GM23338 (cell line): ENCODE results near the gene ZDHHC4. TPM values are rescaled to one million over a fixed set of nuclear protein-coding genes. Genes with fewer than 3 reads are reported as not detected.

Experiments used
- ATAC-seq: fragments of 200-7000 bp; cut with Tn5 transposase; 3 replicates; pipeline ENCODE4 v1.9.1; 2020
- DNase-seq: peaks from one replicate; pipeline ENCODE4 v3.0.0-alpha.2; 2015; ENCODE audit warnings: low spot score
- H2AFZ ChIP-seq: fragments of 200-600 bp; sonication (generic); 2 replicates; pipeline ENCODE4 v1.8.0; 2016; ENCODE audit warnings: antibody characterized with exemption, mild to moderate bottlenecking, moderate library complexity
- H3F3A ChIP-seq: fragments of 200-600 bp; sonication (generic); replicated peaks from 2 replicates; pipeline ENCODE4 v1.8.0; 2017; ENCODE audit warnings: antibody characterized with exemption, mixed run types, low read depth
- H3K27ac ChIP-seq: fragments of 200-600 bp; sonication (generic); 2 replicates; pipeline ENCODE4 v1.6.1; 2016; ENCODE audit warnings: low read depth
- H3K27me3 ChIP-seq: fragments of 200-600 bp; sonication (generic); 2 replicates; pipeline ENCODE4 v1.8.0; 2016; ENCODE audit warnings: mild to moderate bottlenecking, mixed run types, moderate library complexity; ENCODE audit not compliant: insufficient read depth
- H3K36me3 ChIP-seq: fragments of 200-600 bp; sonication (generic); 2 replicates; pipeline ENCODE4 v1.8.0; 2016; ENCODE audit warnings: mild to moderate bottlenecking; ENCODE audit not compliant: insufficient read depth
- H3K4me1 ChIP-seq: fragments of 200-600 bp; sonication (generic); 2 replicates; pipeline ENCODE4 v1.8.0; 2016; ENCODE audit warnings: mild to moderate bottlenecking, moderate library complexity; ENCODE audit not compliant: insufficient read depth
- H3K4me2 ChIP-seq: fragments of 200-600 bp; sonication (generic); 2 replicates; pipeline ENCODE4 v1.7.1; 2017; ENCODE audit warnings: mixed run types
- H3K4me3 ChIP-seq: fragments of 200-600 bp; sonication (generic); 2 replicates; pipeline ENCODE4 v1.6.1; 2016; ENCODE audit warnings: mixed run types
- H3K79me2 ChIP-seq: fragments of 200-600 bp; sonication (generic); replicated peaks from 2 replicates; pipeline ENCODE4 v1.8.0; 2017; ENCODE audit warnings: mild to moderate bottlenecking; ENCODE audit not compliant: insufficient read depth
- H3K9me2 ChIP-seq: fragments of 200-600 bp; sonication (generic); 2 replicates; pipeline ENCODE4 v1.8.0; 2017; ENCODE audit not compliant: insufficient read depth
- H4K20me1 ChIP-seq: fragments of 200-600 bp; sonication (generic); replicated peaks from 2 replicates; pipeline ENCODE4 v1.8.0; 2017; ENCODE audit warnings: mild to moderate bottlenecking; ENCODE audit not compliant: insufficient read depth
- H3K27ac Mint-ChIP-seq: 2 replicates; pipeline ENCODE4 v1.8.0; 2020; ENCODE audit warnings: inconsistent platforms, mild to moderate bottlenecking, moderate library complexity, mixed read lengths
- H3K27me3 Mint-ChIP-seq: 3 replicates; pipeline ENCODE4 v1.8.0; 2022; ENCODE audit warnings: low read depth, mild to moderate bottlenecking, moderate library complexity, mixed read lengths, inconsistent platforms; ENCODE audit not compliant: insufficient read depth, poor library complexity
- H3K36me3 Mint-ChIP-seq: 3 replicates; pipeline ENCODE4 v1.8.0; 2021; ENCODE audit warnings: low read depth, mild to moderate bottlenecking, inconsistent platforms, moderate library complexity, mixed read lengths
- H3K4me1 Mint-ChIP-seq: 3 replicates; pipeline ENCODE4 v1.8.0; 2020; ENCODE audit warnings: mild to moderate bottlenecking, inconsistent platforms, mixed read lengths
- H3K4me3 Mint-ChIP-seq: 3 replicates; pipeline ENCODE4 v1.8.0; 2021; ENCODE audit warnings: moderate library complexity, mild to moderate bottlenecking, inconsistent platforms, mixed read lengths
- H3K9me3 Mint-ChIP-seq: 3 replicates; pipeline ENCODE4 v1.8.0; 2020; ENCODE audit warnings: moderate library complexity, mild to moderate bottlenecking, inconsistent platforms, mixed read lengths
- CREB1 ChIP-seq: fragments of 250-450 bp; sonication (Bioruptor Pico); IDR thresholded peaks from 2 replicates; pipeline ENCODE4 v1.5.0; 2020; ENCODE audit warnings: low read depth, mild to moderate bottlenecking, moderate library complexity
- EZH2 ChIP-seq: fragments of 200-600 bp; sonication (generic); IDR thresholded peaks from one replicate; pipeline ENCODE4 v1.8.0; 2017; ENCODE audit warnings: antibody characterized with exemption, mild to moderate bottlenecking, low read depth; ENCODE audit not compliant: unreplicated experiment
- EZH2phosphoT487 ChIP-seq: fragments of 200-600 bp; sonication (generic); IDR thresholded peaks from one replicate; pipeline ENCODE4 v1.8.1; 2018; ENCODE audit warnings: antibody characterized with exemption; ENCODE audit not compliant: unreplicated experiment
- JUNB ChIP-seq: IDR thresholded peaks from one replicate; pipeline ENCODE4 v1.6.1; 2016; ENCODE audit warnings: antibody characterized with exemption; ENCODE audit not compliant: unreplicated experiment
- NANOG ChIP-seq: IDR thresholded peaks from 2 replicates; pipeline ENCODE4 v1.6.1; 2016; ENCODE audit warnings: antibody characterized with exemption, borderline replicate concordance
- POLR2AphosphoS5 ChIP-seq: IDR thresholded peaks from 2 replicates; pipeline ENCODE4 v1.6.1; 2016; ENCODE audit warnings: antibody characterized with exemption, low read depth
- STAT1 ChIP-seq: IDR thresholded peaks from one replicate; pipeline ENCODE4 v1.6.1; 2016; ENCODE audit warnings: antibody characterized with exemption; ENCODE audit not compliant: unreplicated experiment
- ZNF114 ChIP-seq: fragments of 250-450 bp; sonication (Bioruptor Pico); IDR thresholded peaks from 2 replicates; pipeline ENCODE4 v1.5.0; 2020; ENCODE audit warnings: mild to moderate bottlenecking, moderate library complexity
- ZNF331 ChIP-seq: fragments of 250-450 bp; sonication (Bioruptor Pico); IDR thresholded peaks from 2 replicates; pipeline ENCODE4 v1.5.0; 2020; ENCODE audit warnings: low read depth, mild to moderate bottlenecking, moderate library complexity
- polyA plus RNA-seq: library from polyadenylated mRNA; unstranded; fragments of >200 nt; fragmentation: Nextera tagmentation; extraction: Ambion mirVana; gene quantifications from 2 replicates; pipeline ENCODE4 v1.2.1, GENCODE V29; 2016
- total RNA-seq: library from RNA; depleted of rRNA; stranded (reverse); fragments of >200 nt; shearing (Covaris generic); gene quantifications from 2 replicates; pipeline ENCODE4 v1.2.3, GENCODE V29; 2014
- TF ChIP-seq, protein P1 (sequence below): fragments of 250-450 bp; sonication (Bioruptor Pico); IDR thresholded peaks from 2 replicates; pipeline ENCODE4 v1.5.0; 2020; ENCODE audit warnings: mild to moderate bottlenecking, moderate library complexity
- TF ChIP-seq, protein P2 (sequence below): IDR thresholded peaks from one replicate; pipeline ENCODE4 v1.6.1; 2018; ENCODE audit warnings: antibody characterized with exemption; ENCODE audit not compliant: unreplicated experiment
- TF ChIP-seq, protein P3 (sequence below), 2 experiments: fragments of 200-600 bp in 1 of 2; sonication (generic) in 1 of 2; conservative IDR thresholded peaks; 2 replicates each; pipeline versions ENCODE4 v1.5.1 to v1.6.1; 2016 to 2017; ENCODE audit warnings: antibody characterized with exemption in 2 of 2, low read depth in 2 of 2, mild to moderate bottlenecking in 2 of 2, moderate library complexity in 1 of 2
- TF ChIP-seq, protein P4 (sequence below): IDR thresholded peaks from 2 replicates; pipeline ENCODE4 v1.6.1; 2016; ENCODE audit warnings: antibody characterized with exemption

ZDHHC4 gene
- total and polyA plus RNA-seq, 2 experiments from 2014 or later: 31.2 to 58.9 TPM

DNA sequence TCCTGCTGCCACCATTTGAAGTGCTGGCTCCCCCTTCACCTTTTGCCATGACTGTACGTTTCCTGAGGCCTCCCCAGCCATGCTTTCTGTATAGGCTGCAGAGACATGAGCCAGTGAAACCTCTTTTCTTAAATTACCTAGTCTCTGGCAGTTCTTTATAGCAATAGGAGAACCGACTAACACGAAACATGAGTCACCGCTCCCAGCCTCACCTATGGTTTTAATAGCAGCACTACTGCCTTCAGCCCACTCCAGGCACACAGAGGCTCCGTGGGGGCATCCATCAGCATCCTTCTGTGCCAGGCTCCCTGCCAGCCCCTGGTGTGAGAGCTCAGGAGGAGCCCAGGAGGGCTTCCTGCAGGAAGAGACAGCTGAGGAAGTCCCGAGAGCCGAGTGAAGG, 54.4 kb downstream of the ZDHHC4 start:
- TF ChIP-seq, protein P1, sequence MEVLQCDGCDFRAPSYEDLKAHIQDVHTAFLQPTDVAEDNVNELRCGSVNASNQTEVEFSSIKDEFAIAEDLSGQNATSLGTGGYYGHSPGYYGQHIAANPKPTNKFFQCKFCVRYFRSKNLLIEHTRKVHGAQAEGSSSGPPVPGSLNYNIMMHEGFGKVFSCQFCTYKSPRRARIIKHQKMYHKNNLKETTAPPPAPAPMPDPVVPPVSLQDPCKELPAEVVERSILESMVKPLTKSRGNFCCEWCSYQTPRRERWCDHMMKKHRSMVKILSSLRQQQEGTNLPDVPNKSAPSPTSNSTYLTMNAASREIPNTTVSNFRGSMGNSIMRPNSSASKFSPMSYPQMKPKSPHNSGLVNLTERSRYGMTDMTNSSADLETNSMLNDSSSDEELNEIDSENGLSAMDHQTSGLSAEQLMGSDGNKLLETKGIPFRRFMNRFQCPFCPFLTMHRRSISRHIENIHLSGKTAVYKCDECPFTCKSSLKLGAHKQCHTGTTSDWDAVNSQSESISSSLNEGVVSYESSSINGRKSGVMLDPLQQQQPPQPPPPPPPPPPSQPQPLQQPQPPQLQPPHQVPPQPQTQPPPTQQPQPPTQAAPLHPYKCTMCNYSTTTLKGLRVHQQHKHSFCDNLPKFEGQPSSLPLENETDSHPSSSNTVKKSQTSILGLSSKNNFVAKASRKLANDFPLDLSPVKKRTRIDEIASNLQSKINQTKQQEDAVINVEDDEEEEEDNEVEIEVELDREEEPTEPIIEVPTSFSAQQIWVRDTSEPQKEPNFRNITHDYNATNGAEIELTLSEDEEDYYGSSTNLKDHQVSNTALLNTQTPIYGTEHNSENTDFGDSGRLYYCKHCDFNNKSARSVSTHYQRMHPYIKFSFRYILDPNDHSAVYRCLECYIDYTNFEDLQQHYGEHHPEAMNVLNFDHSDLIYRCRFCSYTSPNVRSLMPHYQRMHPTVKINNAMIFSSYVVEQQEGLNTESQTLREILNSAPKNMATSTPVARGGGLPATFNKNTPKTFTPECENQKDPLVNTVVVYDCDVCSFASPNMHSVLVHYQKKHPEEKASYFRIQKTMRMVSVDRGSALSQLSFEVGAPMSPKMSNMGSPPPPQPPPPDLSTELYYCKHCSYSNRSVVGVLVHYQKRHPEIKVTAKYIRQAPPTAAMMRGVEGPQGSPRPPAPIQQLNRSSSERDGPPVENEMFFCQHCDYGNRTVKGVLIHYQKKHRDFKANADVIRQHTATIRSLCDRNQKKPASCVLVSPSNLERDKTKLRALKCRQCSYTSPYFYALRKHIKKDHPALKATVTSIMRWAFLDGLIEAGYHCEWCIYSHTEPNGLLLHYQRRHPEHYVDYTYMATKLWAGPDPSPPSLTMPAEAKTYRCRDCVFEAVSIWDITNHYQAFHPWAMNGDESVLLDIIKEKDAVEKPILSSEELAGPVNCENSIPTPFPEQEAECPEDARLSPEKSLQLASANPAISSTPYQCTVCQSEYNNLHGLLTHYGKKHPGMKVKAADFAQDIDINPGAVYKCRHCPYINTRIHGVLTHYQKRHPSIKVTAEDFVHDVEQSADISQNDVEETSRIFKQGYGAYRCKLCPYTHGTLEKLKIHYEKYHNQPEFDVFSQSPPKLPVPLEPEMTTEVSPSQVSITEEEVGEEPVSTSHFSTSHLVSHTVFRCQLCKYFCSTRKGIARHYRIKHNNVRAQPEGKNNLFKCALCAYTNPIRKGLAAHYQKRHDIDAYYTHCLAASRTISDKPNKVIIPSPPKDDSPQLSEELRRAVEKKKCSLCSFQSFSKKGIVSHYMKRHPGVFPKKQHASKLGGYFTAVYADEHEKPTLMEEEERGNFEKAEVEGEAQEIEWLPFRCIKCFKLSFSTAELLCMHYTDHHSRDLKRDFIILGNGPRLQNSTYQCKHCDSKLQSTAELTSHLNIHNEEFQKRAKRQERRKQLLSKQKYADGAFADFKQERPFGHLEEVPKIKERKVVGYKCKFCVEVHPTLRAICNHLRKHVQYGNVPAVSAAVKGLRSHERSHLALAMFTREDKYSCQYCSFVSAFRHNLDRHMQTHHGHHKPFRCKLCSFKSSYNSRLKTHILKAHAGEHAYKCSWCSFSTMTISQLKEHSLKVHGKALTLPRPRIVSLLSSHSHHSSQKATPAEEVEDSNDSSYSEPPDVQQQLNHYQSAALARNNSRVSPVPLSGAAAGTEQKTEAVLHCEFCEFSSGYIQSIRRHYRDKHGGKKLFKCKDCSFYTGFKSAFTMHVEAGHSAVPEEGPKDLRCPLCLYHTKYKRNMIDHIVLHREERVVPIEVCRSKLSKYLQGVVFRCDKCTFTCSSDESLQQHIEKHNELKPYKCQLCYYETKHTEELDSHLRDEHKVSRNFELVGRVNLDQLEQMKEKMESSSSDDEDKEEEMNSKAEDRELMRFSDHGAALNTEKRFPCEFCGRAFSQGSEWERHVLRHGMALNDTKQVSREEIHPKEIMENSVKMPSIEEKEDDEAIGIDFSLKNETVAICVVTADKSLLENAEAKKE: no peak
- no peak for TF ChIP-seq NANOG
- TF ChIP-seq, protein P2, sequence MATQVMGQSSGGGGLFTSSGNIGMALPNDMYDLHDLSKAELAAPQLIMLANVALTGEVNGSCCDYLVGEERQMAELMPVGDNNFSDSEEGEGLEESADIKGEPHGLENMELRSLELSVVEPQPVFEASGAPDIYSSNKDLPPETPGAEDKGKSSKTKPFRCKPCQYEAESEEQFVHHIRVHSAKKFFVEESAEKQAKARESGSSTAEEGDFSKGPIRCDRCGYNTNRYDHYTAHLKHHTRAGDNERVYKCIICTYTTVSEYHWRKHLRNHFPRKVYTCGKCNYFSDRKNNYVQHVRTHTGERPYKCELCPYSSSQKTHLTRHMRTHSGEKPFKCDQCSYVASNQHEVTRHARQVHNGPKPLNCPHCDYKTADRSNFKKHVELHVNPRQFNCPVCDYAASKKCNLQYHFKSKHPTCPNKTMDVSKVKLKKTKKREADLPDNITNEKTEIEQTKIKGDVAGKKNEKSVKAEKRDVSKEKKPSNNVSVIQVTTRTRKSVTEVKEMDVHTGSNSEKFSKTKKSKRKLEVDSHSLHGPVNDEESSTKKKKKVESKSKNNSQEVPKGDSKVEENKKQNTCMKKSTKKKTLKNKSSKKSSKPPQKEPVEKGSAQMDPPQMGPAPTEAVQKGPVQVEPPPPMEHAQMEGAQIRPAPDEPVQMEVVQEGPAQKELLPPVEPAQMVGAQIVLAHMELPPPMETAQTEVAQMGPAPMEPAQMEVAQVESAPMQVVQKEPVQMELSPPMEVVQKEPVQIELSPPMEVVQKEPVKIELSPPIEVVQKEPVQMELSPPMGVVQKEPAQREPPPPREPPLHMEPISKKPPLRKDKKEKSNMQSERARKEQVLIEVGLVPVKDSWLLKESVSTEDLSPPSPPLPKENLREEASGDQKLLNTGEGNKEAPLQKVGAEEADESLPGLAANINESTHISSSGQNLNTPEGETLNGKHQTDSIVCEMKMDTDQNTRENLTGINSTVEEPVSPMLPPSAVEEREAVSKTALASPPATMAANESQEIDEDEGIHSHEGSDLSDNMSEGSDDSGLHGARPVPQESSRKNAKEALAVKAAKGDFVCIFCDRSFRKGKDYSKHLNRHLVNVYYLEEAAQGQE: no peak
- no peak for TF ChIP-seq ZNF114 (CRISPR knock-in tag)
- TF ChIP-seq ZNF331 (CRISPR knock-in tag): no peak
- TF ChIP-seq, protein P3, sequence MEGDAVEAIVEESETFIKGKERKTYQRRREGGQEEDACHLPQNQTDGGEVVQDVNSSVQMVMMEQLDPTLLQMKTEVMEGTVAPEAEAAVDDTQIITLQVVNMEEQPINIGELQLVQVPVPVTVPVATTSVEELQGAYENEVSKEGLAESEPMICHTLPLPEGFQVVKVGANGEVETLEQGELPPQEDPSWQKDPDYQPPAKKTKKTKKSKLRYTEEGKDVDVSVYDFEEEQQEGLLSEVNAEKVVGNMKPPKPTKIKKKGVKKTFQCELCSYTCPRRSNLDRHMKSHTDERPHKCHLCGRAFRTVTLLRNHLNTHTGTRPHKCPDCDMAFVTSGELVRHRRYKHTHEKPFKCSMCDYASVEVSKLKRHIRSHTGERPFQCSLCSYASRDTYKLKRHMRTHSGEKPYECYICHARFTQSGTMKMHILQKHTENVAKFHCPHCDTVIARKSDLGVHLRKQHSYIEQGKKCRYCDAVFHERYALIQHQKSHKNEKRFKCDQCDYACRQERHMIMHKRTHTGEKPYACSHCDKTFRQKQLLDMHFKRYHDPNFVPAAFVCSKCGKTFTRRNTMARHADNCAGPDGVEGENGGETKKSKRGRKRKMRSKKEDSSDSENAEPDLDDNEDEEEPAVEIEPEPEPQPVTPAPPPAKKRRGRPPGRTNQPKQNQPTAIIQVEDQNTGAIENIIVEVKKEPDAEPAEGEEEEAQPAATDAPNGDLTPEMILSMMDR (conservative IDR thresholded peaks at IDR 0.05; ENCODE audit: low read depth in 2 of 2): no peak
- no peak for TF ChIP-seq EZH2phosphoT487
- TF ChIP-seq STAT1: no peak
- no peak for TF ChIP-seq CREB1
- TF ChIP-seq, protein P4, sequence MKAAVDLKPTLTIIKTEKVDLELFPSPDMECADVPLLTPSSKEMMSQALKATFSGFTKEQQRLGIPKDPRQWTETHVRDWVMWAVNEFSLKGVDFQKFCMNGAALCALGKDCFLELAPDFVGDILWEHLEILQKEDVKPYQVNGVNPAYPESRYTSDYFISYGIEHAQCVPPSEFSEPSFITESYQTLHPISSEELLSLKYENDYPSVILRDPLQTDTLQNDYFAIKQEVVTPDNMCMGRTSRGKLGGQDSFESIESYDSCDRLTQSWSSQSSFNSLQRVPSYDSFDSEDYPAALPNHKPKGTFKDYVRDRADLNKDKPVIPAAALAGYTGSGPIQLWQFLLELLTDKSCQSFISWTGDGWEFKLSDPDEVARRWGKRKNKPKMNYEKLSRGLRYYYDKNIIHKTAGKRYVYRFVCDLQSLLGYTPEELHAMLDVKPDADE: no peak
- TF ChIP-seq POLR2AphosphoS5: no peak
- TF ChIP-seq JUNB: no peak
- no peak for TF ChIP-seq EZH2
- no peak for ATAC-seq

More for the DNA sequence above, 54.4 kb downstream of the ZDHHC4 start:
- H3K27ac ChIP-seq: no peak overlapping the region
- no peaks in the 10 kb centered on the region for H3K36me3 ChIP-seq
- H3K36me3 Mint-ChIP-seq: no peaks in the 10 kb centered on the region
- no peaks in the 10 kb centered on the region for H3K79me2 ChIP-seq
- H4K20me1 ChIP-seq: no peaks in the 10 kb centered on the region; the same call in 1 of the 2 replicates
- H3K4me1 Mint-ChIP-seq: no peaks in the 10 kb centered on the region; the same call in 2 of the 3 replicates
- H3K4me2 ChIP-seq: no peak overlapping the region
- DNase-seq: no peak
- H2AFZ ChIP-seq: no peak overlapping the region
- H3K4me3 ChIP-seq: no peak overlapping the region
- no peak overlapping the region for H3K4me3 Mint-ChIP-seq
- no peaks in the 10 kb centered on the region for H3K27me3 ChIP-seq
- peaks cover 6% of the 10 kb centered on the region for H3K27me3 Mint-ChIP-seq
- H3K9me2 ChIP-seq: no peaks in the 10 kb centered on the region
- no peaks in the 10 kb centered on the region for H3F3A ChIP-seq
- no peak overlapping the region for H3K27ac Mint-ChIP-seq
- no peaks in the 10 kb centered on the region for H3K4me1 ChIP-seq
- H3K9me3 Mint-ChIP-seq: no peaks in the 10 kb centered on the region
